Vagina (tissue), 2 donors: ENCODE results near the gene NAGLU. TPM values are rescaled to one million over a fixed set of nuclear protein-coding genes. Genes with fewer than 3 reads are reported as not detected.

ENCODE experiments used
- DNase-seq, 2 donors: peaks; one replicate each; pipeline ENCODE4 v3.0.0-alpha.2; 2017; ENCODE audit errors: extremely low spot score in 2 of 2
- H3K27ac ChIP-seq: fragments of 200-600 bp; sonication (generic); one replicate; pipeline ENCODE4 v1.5.1; 2019
- H3K27me3 ChIP-seq: fragments of 200-600 bp; sonication (generic); one replicate; pipeline ENCODE4 v1.5.1; 2019
- H3K36me3 ChIP-seq, 2 donors: fragments of 200-600 bp; sonication (generic); one replicate each; pipeline ENCODE4 v1.5.1; 2017 to 2019
- H3K4me1 ChIP-seq: fragments of 200-600 bp; sonication (generic); one replicate; pipeline ENCODE4 v1.5.1; 2019
- H3K4me3 ChIP-seq, 2 donors: fragments of 200-600 bp; sonication (generic); 1 replicate in 1 of 2; 2 replicates in 1 of 2; pipeline ENCODE4 v1.5.1; 2016 to 2019
- H3K9me3 ChIP-seq: fragments of 200-600 bp; sonication (generic); one replicate; pipeline ENCODE4 v1.5.1; 2019
- CTCF ChIP-seq, 3 experiments: fragments of 450-650 bp in 2 of 3; fragments of 200-600 bp in 1 of 3; sonication (generic) in 1 of 3; IDR thresholded peaks; one replicate each; pipeline ENCODE4 v1.5.1; 2017 to 2019; ENCODE audit warnings: antibody characterized with exemption in 3 of 3, mild to moderate bottlenecking in 2 of 3, moderate library complexity in 2 of 3
- POLR2A ChIP-seq, 2 donors: fragments of 450-650 bp; IDR thresholded peaks; one replicate each; pipeline ENCODE4 v1.6.1; 2017; ENCODE audit warnings: antibody characterized with exemption in 2 of 2, mild to moderate bottlenecking in 2 of 2, moderate library complexity in 2 of 2
- POLR2AphosphoS5 ChIP-seq, 2 donors: sonication (generic); formaldehyde crosslinking; IDR thresholded peaks; one replicate each; pipeline ENCODE4 v1.9.0; 2017; ENCODE audit warnings: antibody characterized with exemption in 2 of 2, mild to moderate bottlenecking in 2 of 2, low read depth in 1 of 2; ENCODE audit not compliant: insufficient read depth in 1 of 2
- intact Hi-C: fragments of 100-400 bp; cut with DNase I; formaldehyde crosslinking; loops from one replicate; pipeline ENCODE4 v1.15.1; 2023
- total RNA-seq: library from RNA; depleted of rRNA; stranded (reverse); fragments of >200 nt; gene quantifications from one replicate; pipeline ENCODE4 v1.2.3, GENCODE V29; 2016

NAGLU gene
- total RNA-seq, 1 donor from 2014 or later: 24.6 TPM

- Histone ChIP-seq H3K27ac (no peak overlapping the region), H3K27me3 (no peaks in the 10 kb centered on the region), H3K4me3 (no peak overlapping the region), H3K36me3 (peaks cover 0 to 26% of the 10 kb centered on the region in 2 donors), H3K4me1 (peaks cover 31% of the 10 kb centered on the region), H3K9me3 (no peaks in the 10 kb centered on the region)
- intact Hi-C loops: loop anchor here (5.0 kb wide), 1 partner anchor 188 kb away; no protein-coding TSS in a partner anchor
- TF ChIP-seq CTCF (IDR thresholded peaks at IDR 0.05): no peak
- no peak for TF ChIP-seq POLR2AphosphoS5 (IDR thresholded peaks at IDR 0.05; ENCODE audit: insufficient read depth in 1 of 2, low read depth in 1 of 2)
- TF ChIP-seq POLR2A (IDR thresholded peaks at IDR 0.05): no peak
- DNase-seq: no peak
Measured at GRCh38 chr17:42509841-42510240, 26.2 kb upstream of the NAGLU start.

DNA sequence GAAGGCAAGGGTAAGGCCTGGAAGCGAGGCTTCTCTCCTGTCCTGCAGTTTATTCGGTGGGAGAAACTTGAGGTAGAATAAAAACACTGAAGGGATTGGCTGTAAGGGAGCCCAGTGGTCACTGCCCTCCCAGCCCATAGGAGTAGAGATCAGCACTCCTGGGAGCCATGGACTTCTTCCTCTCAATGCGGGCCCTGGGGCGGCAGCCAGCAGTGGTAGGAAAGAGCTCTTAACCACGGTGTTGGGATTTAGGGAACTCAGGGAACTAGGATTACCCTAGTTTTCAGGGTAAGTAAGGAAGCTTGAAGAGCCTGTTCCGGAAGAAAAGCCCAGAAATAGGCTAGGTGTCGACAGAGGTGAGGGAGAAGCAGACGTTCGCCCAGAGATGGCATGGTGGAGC is 23.8 kb upstream of the NAGLU start:
- Histone ChIP-seq H3K27ac (peak overlapping the region; percentile 80), H3K36me3 (peaks cover 0 to 36% of the 10 kb centered on the region in 2 donors), H3K9me3 (no peaks in the 10 kb centered on the region), H3K4me3 (no peak overlapping the region), H3K27me3 (no peaks in the 10 kb centered on the region), H3K4me1 (peaks cover 44% of the 10 kb centered on the region)
- no peak for TF ChIP-seq POLR2A (IDR thresholded peaks at IDR 0.05)
- no peak for TF ChIP-seq POLR2AphosphoS5 (IDR thresholded peaks at IDR 0.05; ENCODE audit: insufficient read depth in 1 of 2, low read depth in 1 of 2)
- TF ChIP-seq CTCF (IDR thresholded peaks at IDR 0.05): no peak
- intact Hi-C loops: loop anchor here (5.0 kb wide), 1 partner anchor 190 kb away; no protein-coding TSS in a partner anchor
- no peak for DNase-seq

- H3K36me3 ChIP-seq: peaks cover 0 to 32% of the 10 kb centered on the region in 2 donors
- TF ChIP-seq POLR2AphosphoS5 (IDR thresholded peaks at IDR 0.05; ENCODE audit: insufficient read depth in 1 of 2, low read depth in 1 of 2) (no peak), POLR2A (IDR thresholded peaks at IDR 0.05) (no peak)
Measured at GRCh38 chr17:42512733-42513251, 23.2 kb upstream of the NAGLU start.

DNA sequence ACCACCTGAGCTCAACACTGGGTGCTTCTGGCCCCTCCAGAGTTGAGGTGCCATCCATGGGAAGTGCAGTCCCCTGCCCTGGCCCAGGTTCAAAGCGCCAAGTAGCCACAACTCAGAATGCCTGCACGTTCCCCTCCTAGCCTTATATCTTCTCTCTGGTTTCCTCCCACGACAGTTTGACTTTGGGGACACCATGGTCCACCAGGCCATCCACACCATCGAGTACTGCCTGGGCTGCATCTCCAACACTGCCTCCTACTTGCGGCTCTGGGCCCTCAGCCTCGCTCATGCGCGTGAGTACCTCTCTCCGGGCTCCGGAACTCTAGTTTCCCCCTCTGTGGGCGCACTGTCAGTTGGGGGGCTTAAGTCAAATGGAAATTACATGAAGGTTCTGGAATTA is 22.4 kb upstream of the NAGLU start:
- TF ChIP-seq POLR2A (IDR thresholded peaks at IDR 0.05) (no peak), POLR2AphosphoS5 (IDR thresholded peaks at IDR 0.05; ENCODE audit: insufficient read depth in 1 of 2, low read depth in 1 of 2) (no peak), CTCF (IDR thresholded peaks at IDR 0.05) (no peak)
- intact Hi-C loops: loop anchor here (5.0 kb wide), 1 partner anchor 191 kb away; no protein-coding TSS in a partner anchor

More at GRCh38 chr17:42512733-42513251, 23.2 kb upstream of the NAGLU start:
- intact Hi-C loops: loop anchor here (5.0 kb wide), 1 partner anchor 190 kb away; no protein-coding TSS in a partner anchor
- H3K9me3 ChIP-seq: no peaks in the 10 kb centered on the region
- peak overlapping the region; percentile 80 for H3K27ac ChIP-seq
- peaks cover 49% of the 10 kb centered on the region for H3K4me1 ChIP-seq
- no peak overlapping the region for H3K4me3 ChIP-seq
- DNase-seq: no peak
- H3K27me3 ChIP-seq: no peaks in the 10 kb centered on the region

DNA sequence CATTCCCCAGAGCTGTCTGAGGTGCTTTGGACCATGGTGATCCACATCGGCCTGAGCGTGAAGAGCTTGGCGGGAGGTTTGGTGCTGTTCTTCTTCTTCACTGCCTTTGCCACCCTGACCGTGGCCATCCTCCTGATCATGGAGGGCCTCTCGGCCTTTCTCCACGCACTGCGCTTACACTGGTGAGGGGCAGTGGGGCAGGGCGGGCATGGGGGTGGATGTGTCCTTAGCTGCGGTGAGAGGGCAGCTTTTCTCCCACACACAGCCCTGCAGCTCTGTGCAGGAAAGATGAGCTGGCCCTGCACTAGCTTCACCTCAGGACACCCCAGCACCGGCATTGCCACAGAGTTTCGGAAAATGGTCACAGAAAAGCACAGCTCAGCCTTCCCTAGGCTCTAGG is 21.8 kb upstream of the NAGLU start:
- no peaks in the 10 kb centered on the region for H3K27me3 ChIP-seq
- H3K36me3 ChIP-seq: peaks cover 0 to 20% of the 10 kb centered on the region in 2 donors
- intact Hi-C loops: loop anchor here (5.0 kb wide), 1 partner anchor 192 kb away; no protein-coding TSS in a partner anchor
- H3K27ac ChIP-seq: peak overlapping the region; percentile 80
- DNase-seq: no peak
- H3K9me3 ChIP-seq: no peaks in the 10 kb centered on the region
- H3K4me3 ChIP-seq: no peak overlapping the region
- peaks cover 60% of the 10 kb centered on the region for H3K4me1 ChIP-seq
- no peak for TF ChIP-seq CTCF (IDR thresholded peaks at IDR 0.05)
- no peak for TF ChIP-seq POLR2A (IDR thresholded peaks at IDR 0.05)
- TF ChIP-seq POLR2AphosphoS5 (IDR thresholded peaks at IDR 0.05; ENCODE audit: insufficient read depth in 1 of 2, low read depth in 1 of 2): no peak

More for the DNA sequence above, 22.4 kb upstream of the NAGLU start:
- Histone ChIP-seq H3K27me3 (no peaks in the 10 kb centered on the region), H3K27ac (peak overlapping the region; percentile 80), H3K4me1 (peaks cover 58% of the 10 kb centered on the region), H3K4me3 (no peak overlapping the region), H3K9me3 (no peaks in the 10 kb centered on the region), H3K36me3 (peaks cover 0 to 26% of the 10 kb centered on the region in 2 donors)
- DNase-seq: no peak
